Epithelial cell of esophagus (primary cell): ENCODE measurements around the gene RPS6KA6.

Experiments used
- DNase-seq: peaks from one replicate; pipeline ENCODE4 v3.0.0; 2010; ENCODE audit warnings: low read depth
- H3K4me3 ChIP-seq: 2 replicates; pipeline ENCODE4 v1.5.1; 2011; ENCODE audit warnings: mild to moderate bottlenecking, low read length, control low read depth
- CTCF ChIP-seq: IDR thresholded peaks from 2 replicates; pipeline ENCODE4 v1.5.1; 2011; ENCODE audit warnings: low read depth, mild to moderate bottlenecking, low read length, control low read depth, inconsistent platforms; ENCODE audit not compliant: insufficient read depth; ENCODE audit errors: missing control alignments

RPS6KA6 gene

GRCh38 chrX:84064164-84064563, 123.8 kb downstream of the RPS6KA6 start:
- no peak for TF ChIP-seq CTCF
- H3K4me3 ChIP-seq: no peak overlapping the region
- peak; percentile 3 for DNase-seq

- no peak for DNase-seq
- no peak for TF ChIP-seq CTCF
- no peak overlapping the region for H3K4me3 ChIP-seq
These were observed 140.7 kb downstream of the RPS6KA6 start for GRCh38 chrX:84047339-84047738.

- DNase-seq: peak; percentile 57
- no peak overlapping the region for H3K4me3 ChIP-seq
- peak; percentile 69 for TF ChIP-seq CTCF
These were observed 141.5 kb downstream of the RPS6KA6 start for GRCh38 chrX:84046403-84046984.

- no peak overlapping the region for H3K4me3 ChIP-seq
- no peak for TF ChIP-seq CTCF
- DNase-seq: no peak
These were observed 143.9 kb downstream of the RPS6KA6 start for GRCh38 chrX:84044051-84044450.
